ENCODE results near the gene SSB. TPM values are rescaled to one million over a fixed set of nuclear protein-coding genes. Genes with fewer than 3 reads are reported as not detected.
A peak's percentile ranks its signal among the peaks of the same experiment; 100 is the strongest.

The SSB gene
- total and polyA plus RNA-seq, 2 of the 13 experiments (the other 11 are each of a cell fraction or from before 2014, with no cell fraction given) = 109 to 208 TPM

- TF ChIP-seq ZNF841 (CRISPR knock-in tag; IDR thresholded peaks at IDR 0.05; ENCODE audit: borderline replicate concordance) (no peak), ZIK1 (CRISPR knock-in tag; IDR thresholded peaks at IDR 0.05; ENCODE audit: borderline replicate concordance, low read depth) (no peak), ZNF883 (CRISPR knock-in tag; IDR thresholded peaks at IDR 0.05; ENCODE audit: not compliant biosample characterization) (no peak), ZKSCAN1 (IDR thresholded peaks at IDR 0.05; ENCODE audit: low read length) (no peak), EP300 (IDR thresholded peaks at IDR 0.05; ENCODE audit: low read depth in 2 of 2, low read length in 2 of 2) (peak in 1 of 2 experiments; percentile 87; a peak in 2 of 4 replicates), EP300 (CRISPR knock-in tag; IDR thresholded peaks at IDR 0.05; ENCODE audit: borderline replicate concordance) (no peak; the same call in 1 of the 2 replicates), ETS1 (CRISPR knock-in tag; IDR thresholded peaks at IDR 0.05) (no peak), SOX13 (IDR thresholded peaks at IDR 0.05) (no peak), SOX13 (CRISPR knock-in tag; conservative IDR thresholded peaks at IDR 0.05 in 1 of 2, IDR thresholded peaks at IDR 0.05 in 1 of 2) (peak in 1 of 2 experiments; percentile 92; a peak in 2 of 4 replicates), POGZ (CRISPR knock-in tag; IDR thresholded peaks at IDR 0.05) (no peak), TMF1 (CRISPR knock-in tag; IDR thresholded peaks at IDR 0.05; ENCODE audit: low read depth) (no peak), ZNF782 (CRISPR knock-in tag; IDR thresholded peaks at IDR 0.05; ENCODE audit: borderline replicate concordance) (no peak), ZFP37 (CRISPR knock-in tag; IDR thresholded peaks at IDR 0.05; ENCODE audit: borderline replicate concordance) (no peak), ZNF292 (CRISPR knock-in tag; IDR thresholded peaks at IDR 0.05; ENCODE audit: borderline replicate concordance, low read depth) (no peak), FOXK2 (IDR thresholded peaks at IDR 0.05) (no peak), THAP11 (CRISPR knock-in tag; IDR thresholded peaks at IDR 0.05) (peak; percentile 46; the same call in 1 of the 2 replicates), GABPA (IDR thresholded peaks at IDR 0.05; ENCODE audit: low read depth, low read length) (no peak), GABPA (CRISPR knock-in tag; IDR thresholded peaks at IDR 0.05; ENCODE audit: low read depth) (no peak), PATZ1 (CRISPR knock-in tag; IDR thresholded peaks at IDR 0.05) (no peak), CBX2 (IDR thresholded peaks at IDR 0.05; ENCODE audit: low read depth, low read length) (no peak), CBX2 (CRISPR knock-in tag; IDR thresholded peaks at IDR 0.05; ENCODE audit: low read depth) (no peak), THYN1 (CRISPR knock-in tag; IDR thresholded peaks at IDR 0.05; ENCODE audit: borderline replicate concordance, low read depth) (no peak), ZNF235 (CRISPR knock-in tag; IDR thresholded peaks at IDR 0.05; ENCODE audit: borderline replicate concordance) (no peak)
- TF ChIP-seq, protein P1, sequence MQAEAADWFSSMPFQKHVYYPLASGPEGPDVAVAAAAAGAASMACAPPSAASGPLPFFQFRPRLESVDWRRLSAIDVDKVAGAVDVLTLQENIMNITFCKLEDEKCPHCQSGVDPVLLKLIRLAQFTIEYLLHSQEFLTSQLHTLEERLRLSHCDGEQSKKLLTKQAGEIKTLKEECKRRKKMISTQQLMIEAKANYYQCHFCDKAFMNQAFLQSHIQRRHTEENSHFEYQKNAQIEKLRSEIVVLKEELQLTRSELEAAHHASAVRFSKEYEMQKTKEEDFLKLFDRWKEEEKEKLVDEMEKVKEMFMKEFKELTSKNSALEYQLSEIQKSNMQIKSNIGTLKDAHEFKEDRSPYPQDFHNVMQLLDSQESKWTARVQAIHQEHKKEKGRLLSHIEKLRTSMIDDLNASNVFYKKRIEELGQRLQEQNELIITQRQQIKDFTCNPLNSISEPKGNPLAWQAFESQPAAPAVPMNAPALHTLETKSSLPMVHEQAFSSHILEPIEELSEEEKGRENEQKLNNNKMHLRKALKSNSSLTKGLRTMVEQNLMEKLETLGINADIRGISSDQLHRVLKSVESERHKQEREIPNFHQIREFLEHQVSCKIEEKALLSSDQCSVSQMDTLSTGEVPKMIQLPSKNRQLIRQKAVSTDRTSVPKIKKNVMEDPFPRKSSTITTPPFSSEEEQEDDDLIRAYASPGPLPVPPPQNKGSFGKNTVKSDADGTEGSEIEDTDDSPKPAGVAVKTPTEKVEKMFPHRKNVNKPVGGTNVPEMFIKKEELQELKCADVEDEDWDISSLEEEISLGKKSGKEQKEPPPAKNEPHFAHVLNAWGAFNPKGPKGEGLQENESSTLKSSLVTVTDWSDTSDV (CRISPR knock-in tag; IDR thresholded peaks at IDR 0.05) = no peak
Observed at GRCh38 chr2:169761251-169761969, 37.3 kb upstream of the SSB start (continued).

Data from HepG2 (cell line).